Gastroesophageal sphincter (tissue), 3 donors: ENCODE measurements around the gene FOXL3.

ENCODE experiments used
- EP300 ChIP-seq: sonication (generic); formaldehyde crosslinking; IDR thresholded peaks from one replicate; pipeline ENCODE4 v1.6.1; 2017; ENCODE audit warnings: antibody characterized with exemption, mild to moderate bottlenecking
- POLR2A ChIP-seq, 2 donors: fragments of 450-650 bp; IDR thresholded peaks; one replicate each; pipeline ENCODE4 v1.6.1; 2017; ENCODE audit warnings: antibody characterized with exemption in 2 of 2, mild to moderate bottlenecking in 2 of 2, moderate library complexity in 1 of 2
- POLR2AphosphoS5 ChIP-seq: sonication (generic); formaldehyde crosslinking; IDR thresholded peaks from one replicate; pipeline ENCODE4 v1.6.1; 2017; ENCODE audit warnings: antibody characterized with exemption
- TF ChIP-seq, protein P1 (sequence below), 4 experiments: fragments of 200-600 bp in 2 of 4; fragments of 450-650 bp in 2 of 4; sonication (generic) in 1 of 4; IDR thresholded peaks; one replicate each; pipeline ENCODE4 v1.5.1; 2017 to 2019; ENCODE audit warnings: antibody characterized with exemption in 4 of 4, mild to moderate bottlenecking in 2 of 4, moderate library complexity in 2 of 4

DNA sequence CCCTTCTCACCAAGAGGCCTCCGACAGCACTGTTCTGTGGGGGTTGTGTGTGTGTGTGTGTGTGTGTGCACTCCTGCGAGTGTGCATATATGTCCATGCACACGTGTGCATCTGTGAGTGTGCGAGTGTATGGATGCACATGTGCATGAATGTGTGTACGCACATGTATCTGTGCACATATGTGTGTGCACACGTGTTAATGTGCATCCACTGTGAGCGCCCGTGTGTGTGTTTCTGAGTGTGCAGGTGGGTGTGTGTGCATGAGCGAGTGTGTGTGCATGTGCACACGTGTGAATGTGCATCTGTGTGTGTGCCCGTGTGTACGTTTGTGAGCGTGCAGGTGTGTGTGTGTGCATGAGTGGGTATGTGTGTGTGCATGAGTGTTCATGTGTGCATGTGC is 48.5 kb upstream of the FOXL3 start:
- TF ChIP-seq, protein P1, sequence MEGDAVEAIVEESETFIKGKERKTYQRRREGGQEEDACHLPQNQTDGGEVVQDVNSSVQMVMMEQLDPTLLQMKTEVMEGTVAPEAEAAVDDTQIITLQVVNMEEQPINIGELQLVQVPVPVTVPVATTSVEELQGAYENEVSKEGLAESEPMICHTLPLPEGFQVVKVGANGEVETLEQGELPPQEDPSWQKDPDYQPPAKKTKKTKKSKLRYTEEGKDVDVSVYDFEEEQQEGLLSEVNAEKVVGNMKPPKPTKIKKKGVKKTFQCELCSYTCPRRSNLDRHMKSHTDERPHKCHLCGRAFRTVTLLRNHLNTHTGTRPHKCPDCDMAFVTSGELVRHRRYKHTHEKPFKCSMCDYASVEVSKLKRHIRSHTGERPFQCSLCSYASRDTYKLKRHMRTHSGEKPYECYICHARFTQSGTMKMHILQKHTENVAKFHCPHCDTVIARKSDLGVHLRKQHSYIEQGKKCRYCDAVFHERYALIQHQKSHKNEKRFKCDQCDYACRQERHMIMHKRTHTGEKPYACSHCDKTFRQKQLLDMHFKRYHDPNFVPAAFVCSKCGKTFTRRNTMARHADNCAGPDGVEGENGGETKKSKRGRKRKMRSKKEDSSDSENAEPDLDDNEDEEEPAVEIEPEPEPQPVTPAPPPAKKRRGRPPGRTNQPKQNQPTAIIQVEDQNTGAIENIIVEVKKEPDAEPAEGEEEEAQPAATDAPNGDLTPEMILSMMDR (IDR thresholded peaks at IDR 0.05): no peak
- TF ChIP-seq POLR2A (IDR thresholded peaks at IDR 0.05) (no peak), EP300 (no peak), POLR2AphosphoS5 (no peak)
